RPMI8226 (cell line): ENCODE measurements around the gene OGDHL.

Experiments
- DNase-seq: peaks from one replicate; pipeline ENCODE4 v3.0.0-alpha.2; 2015

Gene OGDHL

GRCh38 chr10:49688261-49688846 lies 73.8 kb downstream of the OGDHL start:
- DNase-seq = no peak

- no peak for DNase-seq
Observed at GRCh38 chr10:49686651-49687050, 75.5 kb downstream of the OGDHL start.
